ENCODE measurements around the gene TBC1D19.

The TBC1D19 gene

DNA sequence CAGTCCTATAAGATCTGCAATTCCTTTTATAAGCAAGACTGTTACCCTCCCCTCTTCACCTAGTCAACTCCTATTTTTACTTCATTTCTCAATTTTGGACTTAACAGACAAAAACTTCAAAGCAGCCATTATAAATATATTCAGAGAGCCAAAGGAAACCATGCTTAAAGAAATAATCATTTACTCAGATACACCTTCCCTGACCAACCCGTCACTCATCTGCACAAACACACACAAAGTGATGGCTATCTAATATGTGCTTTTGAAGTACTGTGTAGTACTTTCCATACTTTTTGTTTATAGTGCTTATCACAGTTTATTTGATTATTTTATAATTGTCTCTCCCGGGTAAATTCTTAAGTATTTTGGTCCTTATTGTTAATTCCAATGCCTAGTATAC, 117.2 kb downstream of the TBC1D19 start:
- Histone ChIP-seq H3K9me3 (ENCODE audit: insufficient read depth, low read depth, low read length) (no peaks in the 10 kb centered on the region), H3F3A (ENCODE audit: low read depth) (no peaks in the 10 kb centered on the region), H4K20me1 (ENCODE audit: insufficient read depth, low read length, poor library complexity, severe bottlenecking) (no peaks in the 10 kb centered on the region), H3K4me1 (ENCODE audit: insufficient read depth, low read length, poor library complexity, severe bottlenecking) (peaks cover 8% of the 10 kb centered on the region), H3K4me3 (ENCODE audit: low read length, poor library complexity, severe bottlenecking) (no peak overlapping the region), H3K79me2 (ENCODE audit: insufficient read depth, low read length) (no peaks in the 10 kb centered on the region), H3K9ac (ENCODE audit: low read depth, low read length, poor library complexity, severe bottlenecking) (no peak overlapping the region), H3K4me2 (ENCODE audit: low read depth, low read length, poor library complexity, severe bottlenecking) (no peak overlapping the region), H3K27me3 (ENCODE audit: insufficient read depth, low read length, poor library complexity, severe bottlenecking) (no peaks in the 10 kb centered on the region), H3K9me2 (replicated peaks; ENCODE audit: low read depth, low read length) (no peaks in the 10 kb centered on the region), H2AFZ (ENCODE audit: low read length) (no peak overlapping the region), H3K36me3 (ENCODE audit: insufficient read depth, low read length) (no peaks in the 10 kb centered on the region)
- TF ChIP-seq EZH2phosphoT487 (IDR thresholded peaks at IDR 0.05; ENCODE audit: borderline replicate concordance), result no peak
- TF ChIP-seq, protein P1, sequence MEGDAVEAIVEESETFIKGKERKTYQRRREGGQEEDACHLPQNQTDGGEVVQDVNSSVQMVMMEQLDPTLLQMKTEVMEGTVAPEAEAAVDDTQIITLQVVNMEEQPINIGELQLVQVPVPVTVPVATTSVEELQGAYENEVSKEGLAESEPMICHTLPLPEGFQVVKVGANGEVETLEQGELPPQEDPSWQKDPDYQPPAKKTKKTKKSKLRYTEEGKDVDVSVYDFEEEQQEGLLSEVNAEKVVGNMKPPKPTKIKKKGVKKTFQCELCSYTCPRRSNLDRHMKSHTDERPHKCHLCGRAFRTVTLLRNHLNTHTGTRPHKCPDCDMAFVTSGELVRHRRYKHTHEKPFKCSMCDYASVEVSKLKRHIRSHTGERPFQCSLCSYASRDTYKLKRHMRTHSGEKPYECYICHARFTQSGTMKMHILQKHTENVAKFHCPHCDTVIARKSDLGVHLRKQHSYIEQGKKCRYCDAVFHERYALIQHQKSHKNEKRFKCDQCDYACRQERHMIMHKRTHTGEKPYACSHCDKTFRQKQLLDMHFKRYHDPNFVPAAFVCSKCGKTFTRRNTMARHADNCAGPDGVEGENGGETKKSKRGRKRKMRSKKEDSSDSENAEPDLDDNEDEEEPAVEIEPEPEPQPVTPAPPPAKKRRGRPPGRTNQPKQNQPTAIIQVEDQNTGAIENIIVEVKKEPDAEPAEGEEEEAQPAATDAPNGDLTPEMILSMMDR (conservative IDR thresholded peaks at IDR 0.05; ENCODE audit: low read length), result no peak

DNA sequence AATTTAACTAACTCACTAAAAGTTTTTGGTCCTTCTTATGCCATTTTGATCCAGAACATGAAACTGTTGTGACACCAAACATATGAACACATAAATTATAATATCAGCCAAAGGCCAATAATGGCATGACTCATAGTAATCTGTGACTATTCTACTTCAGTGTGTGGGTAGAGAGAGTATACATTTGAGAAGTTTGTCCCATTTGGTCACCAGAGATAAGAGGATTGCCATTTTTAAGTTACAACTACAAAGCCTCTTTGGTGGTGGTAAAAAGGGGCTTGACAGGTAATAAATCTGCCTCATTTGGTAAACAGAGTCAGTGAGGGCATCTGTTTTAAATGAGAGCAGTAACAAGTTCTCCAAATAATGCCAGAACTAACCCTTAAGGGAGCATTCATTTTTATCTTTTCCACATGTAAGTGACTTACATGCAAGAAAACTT, 117.9 kb downstream of the TBC1D19 start:
- no peak overlapping the region for H3K4me2 ChIP-seq (ENCODE audit: low read depth, low read length, poor library complexity, severe bottlenecking)
- no peak overlapping the region for H2AFZ ChIP-seq (ENCODE audit: low read length)
- H3K4me1 ChIP-seq (ENCODE audit: insufficient read depth, low read length, poor library complexity, severe bottlenecking), result peaks cover 8% of the 10 kb centered on the region
- no peaks in the 10 kb centered on the region for H3K36me3 ChIP-seq (ENCODE audit: insufficient read depth, low read length)
- H3K9me2 ChIP-seq (replicated peaks; ENCODE audit: low read depth, low read length), result no peaks in the 10 kb centered on the region
- H3K79me2 ChIP-seq (ENCODE audit: insufficient read depth, low read length), result no peaks in the 10 kb centered on the region
- no peak overlapping the region for H3K9ac ChIP-seq (ENCODE audit: low read depth, low read length, poor library complexity, severe bottlenecking)
- no peaks in the 10 kb centered on the region for H4K20me1 ChIP-seq (ENCODE audit: insufficient read depth, low read length, poor library complexity, severe bottlenecking)
- no peaks in the 10 kb centered on the region for H3K27me3 ChIP-seq (ENCODE audit: insufficient read depth, low read length, poor library complexity, severe bottlenecking)
- no peaks in the 10 kb centered on the region for H3F3A ChIP-seq (ENCODE audit: low read depth)
- TF ChIP-seq, protein P1 (conservative IDR thresholded peaks at IDR 0.05; ENCODE audit: low read length), result no peak
- TF ChIP-seq EZH2phosphoT487 (IDR thresholded peaks at IDR 0.05; ENCODE audit: borderline replicate concordance), result no peak
- H3K4me3 ChIP-seq (ENCODE audit: low read length, poor library complexity, severe bottlenecking), result no peak overlapping the region
- H3K9me3 ChIP-seq (ENCODE audit: insufficient read depth, low read depth, low read length), result no peaks in the 10 kb centered on the region

DNA sequence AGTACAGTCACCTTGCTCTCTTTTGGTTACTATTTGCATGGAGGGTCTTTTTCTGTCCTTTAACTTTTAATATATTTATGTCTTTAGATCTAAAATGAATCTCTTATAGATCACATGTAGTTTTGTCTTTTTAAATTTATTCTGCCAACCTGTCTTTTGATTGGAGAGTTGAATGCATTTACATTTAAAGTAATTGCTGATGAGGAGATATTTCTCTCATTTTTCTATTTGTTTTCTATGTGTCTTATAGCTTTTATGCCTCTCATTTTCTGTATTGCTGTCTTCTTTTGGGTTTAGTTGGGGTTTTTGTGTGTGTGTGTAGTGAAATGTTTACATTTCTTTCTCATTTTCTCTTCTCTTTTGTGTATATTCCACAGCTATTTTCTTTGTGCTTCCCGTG, 123.5 kb downstream of the TBC1D19 start:
- no peak for TF ChIP-seq EZH2phosphoT487 (IDR thresholded peaks at IDR 0.05; ENCODE audit: borderline replicate concordance)
- TF ChIP-seq, protein P1 (conservative IDR thresholded peaks at IDR 0.05; ENCODE audit: low read length), result no peak
- Histone ChIP-seq H3K9ac (ENCODE audit: low read depth, low read length, poor library complexity, severe bottlenecking) (no peak overlapping the region), H3K4me2 (ENCODE audit: low read depth, low read length, poor library complexity, severe bottlenecking) (no peak overlapping the region), H4K20me1 (ENCODE audit: insufficient read depth, low read length, poor library complexity, severe bottlenecking) (no peaks in the 10 kb centered on the region), H3K79me2 (ENCODE audit: insufficient read depth, low read length) (no peaks in the 10 kb centered on the region), H3K4me3 (ENCODE audit: low read length, poor library complexity, severe bottlenecking) (no peak overlapping the region), H3K9me2 (replicated peaks; ENCODE audit: low read depth, low read length) (no peaks in the 10 kb centered on the region), H3K27me3 (ENCODE audit: insufficient read depth, low read length, poor library complexity, severe bottlenecking) (no peaks in the 10 kb centered on the region), H3F3A (ENCODE audit: low read depth) (no peaks in the 10 kb centered on the region), H2AFZ (ENCODE audit: low read length) (no peak overlapping the region), H3K4me1 (ENCODE audit: insufficient read depth, low read length, poor library complexity, severe bottlenecking) (no peaks in the 10 kb centered on the region), H3K9me3 (ENCODE audit: insufficient read depth, low read depth, low read length) (no peaks in the 10 kb centered on the region), H3K36me3 (ENCODE audit: insufficient read depth, low read length) (no peaks in the 10 kb centered on the region)

Data from Loucy (cell line).